ENCODE results near the gene NFIC.
"Not testable (repeated sequence)": the region's sequence is repeated elsewhere in the genome, so short reads cannot be mapped to it uniquely, and the experiment has no call there.

The NFIC gene

DNA sequence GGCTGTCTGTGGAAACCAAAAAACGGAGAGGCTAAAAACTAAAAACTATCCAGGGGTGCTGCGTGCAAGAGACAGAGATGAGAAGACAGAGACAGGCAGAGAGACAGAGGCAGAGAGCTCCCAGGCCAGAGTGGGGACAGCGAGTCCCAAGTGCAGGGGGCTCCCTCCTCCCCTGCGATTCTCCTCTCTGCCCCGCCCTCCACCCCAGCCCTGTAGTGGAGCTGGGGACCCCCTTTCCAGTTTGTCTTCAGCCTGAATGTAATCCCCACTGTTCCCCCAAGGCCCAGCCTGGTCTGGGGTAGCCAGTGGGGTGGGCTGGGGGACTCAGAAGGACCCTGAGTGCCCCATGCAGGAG lies 2.0 kb downstream of the NFIC start:
- no peak for DNase-seq
- Mint-ChIP-seq H3K27me3 (no peaks in the 10 kb centered on the region), H3K36me3 (ENCODE audit: insufficient read depth) (peaks cover 9% of the 10 kb centered on the region), H3K4me1 (ENCODE audit: low read depth in 2 of 2) (peaks cover 23 to 26% of the 10 kb centered on the region in 2 donors), H3K27ac (peak overlapping the region in 1 of 2 donors; percentile 6), H3K4me3 (no peak overlapping the region), H3K9me3 (no peaks in the 10 kb centered on the region)
- no peak for ATAC-seq (replicated peaks)

DNA sequence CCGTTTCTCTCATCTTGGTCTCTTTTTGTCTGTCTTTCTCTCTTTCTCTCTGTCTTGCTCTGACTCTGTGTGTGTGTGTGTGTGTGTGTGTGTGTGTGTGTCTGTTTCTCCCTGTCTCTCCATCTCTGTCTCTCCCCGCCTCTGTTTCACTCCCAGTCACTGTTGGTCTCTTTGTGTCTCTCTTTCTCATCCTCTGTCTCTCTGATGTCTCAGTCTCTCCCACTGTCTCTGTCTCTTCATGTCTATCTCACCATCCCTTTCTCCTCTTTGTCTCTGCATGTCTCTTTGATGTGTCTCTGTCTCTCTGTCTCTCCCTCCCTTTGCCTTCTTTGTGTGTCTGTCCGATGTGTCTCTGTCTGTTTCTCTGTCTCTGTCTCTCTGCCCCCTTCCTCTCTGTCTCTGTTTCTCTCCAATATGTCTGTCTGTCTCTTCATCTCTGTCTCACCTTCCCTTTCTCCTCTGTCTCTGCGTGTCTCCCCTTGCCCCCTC lies 2.5 kb downstream of the NFIC start:
- ATAC-seq (replicated peaks) (no peak), DNase-seq (no peak)
- no peaks in the 10 kb centered on the region for H3K27me3 Mint-ChIP-seq
- H3K4me3 Mint-ChIP-seq = no peak overlapping the region
- no peaks in the 10 kb centered on the region for H3K9me3 Mint-ChIP-seq
- peaks cover 9% of the 10 kb centered on the region for H3K36me3 Mint-ChIP-seq (ENCODE audit: insufficient read depth)
- H3K4me1 Mint-ChIP-seq (ENCODE audit: low read depth in 2 of 2) = peaks cover 23 to 26% of the 10 kb centered on the region in 2 donors
- H3K27ac Mint-ChIP-seq = peak overlapping the region; percentile 0 to 6

DNA sequence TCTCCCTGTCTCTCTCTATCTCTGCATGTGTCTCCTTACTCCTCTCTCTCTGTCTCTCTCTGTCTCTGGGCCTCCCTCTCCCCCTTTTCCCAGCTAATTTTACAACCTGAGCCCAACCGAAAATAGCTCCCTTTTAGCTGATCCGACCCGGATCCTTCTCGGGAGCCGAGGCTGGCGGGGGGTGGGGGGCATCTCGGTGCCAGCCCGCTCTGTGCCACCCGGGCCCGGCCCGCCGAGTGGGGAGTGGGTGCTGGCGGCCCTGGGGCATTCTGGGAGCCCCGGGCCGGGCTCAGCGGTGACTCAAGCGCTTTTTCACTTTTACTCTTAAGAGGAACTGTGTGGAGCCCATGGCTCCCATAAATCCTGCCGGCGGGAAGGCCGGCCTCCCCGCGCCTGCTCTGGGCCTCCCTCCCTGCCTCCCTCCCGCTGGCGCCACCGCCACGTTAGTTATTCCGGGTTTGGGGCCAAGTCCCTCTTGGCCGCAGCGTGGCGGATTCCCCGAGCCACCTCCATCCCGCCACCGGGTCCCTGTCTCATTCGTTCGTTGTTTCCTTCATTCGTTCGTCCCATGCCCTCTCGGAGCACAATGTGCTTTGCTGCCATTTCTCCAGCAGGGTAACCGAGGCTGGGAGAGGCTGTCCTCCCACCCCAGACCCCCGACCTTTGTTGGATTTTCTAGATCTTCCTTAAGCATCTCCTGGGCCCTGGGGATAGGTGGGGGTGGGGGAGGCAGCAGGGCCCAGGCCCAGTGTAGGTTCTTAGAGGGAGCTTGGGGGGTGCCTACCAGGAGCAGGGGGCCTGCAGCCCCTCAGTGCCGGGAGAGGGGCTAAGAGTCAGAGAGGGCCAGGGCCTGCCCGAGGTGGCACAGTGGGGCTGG lies 3.2 kb downstream of the NFIC start:
- Mint-ChIP-seq H3K9me3 (no peaks in the 10 kb centered on the region), H3K27ac (peak overlapping the region; percentile 0 to 6), H3K4me3 (peak overlapping the region in 1 of 2 donors; percentile 14), H3K36me3 (ENCODE audit: insufficient read depth) (peaks cover 9% of the 10 kb centered on the region), H3K27me3 (no peaks in the 10 kb centered on the region), H3K4me1 (ENCODE audit: low read depth in 2 of 2) (peaks cover 26% of the 10 kb centered on the region in 2 donors)
- ATAC-seq (replicated peaks) = no peak
- no peak for DNase-seq

DNA sequence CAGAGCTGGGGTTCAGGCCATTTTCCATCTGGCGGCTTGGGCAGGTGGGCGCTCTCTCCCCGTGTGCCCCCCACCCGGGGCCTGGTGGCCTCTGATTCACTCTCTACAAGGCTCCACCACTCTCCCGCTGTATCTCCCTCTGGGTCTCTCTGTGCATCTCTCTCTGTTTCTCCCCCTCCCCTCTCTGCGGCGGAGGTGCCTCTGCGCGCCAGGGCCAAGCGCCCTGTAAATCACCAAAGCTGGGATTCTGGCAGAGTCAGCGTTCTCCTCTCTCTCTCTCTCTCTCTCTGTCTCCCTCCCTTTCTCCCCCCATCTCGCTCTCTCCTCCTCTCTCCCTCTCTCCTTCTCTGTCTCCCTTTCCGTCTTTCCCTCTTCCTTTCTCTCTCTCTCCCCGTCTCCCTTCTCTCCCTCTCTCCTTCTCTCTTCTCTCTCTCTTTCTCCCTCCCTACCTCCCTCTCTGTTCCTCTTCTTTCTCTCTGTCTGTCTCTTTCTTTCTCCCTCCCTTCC lies 3.9 kb downstream of the NFIC start:
- no peaks in the 10 kb centered on the region for H3K9me3 Mint-ChIP-seq
- H3K36me3 Mint-ChIP-seq (ENCODE audit: insufficient read depth) = peaks cover 9% of the 10 kb centered on the region
- no peaks in the 10 kb centered on the region for H3K27me3 Mint-ChIP-seq
- peaks cover 22% of the 10 kb centered on the region in 2 donors for H3K4me1 Mint-ChIP-seq (ENCODE audit: low read depth in 2 of 2)
- ATAC-seq (replicated peaks) = no peak
- H3K4me3 Mint-ChIP-seq = no peak overlapping the region
- peak overlapping the region in 1 of 2 donors; percentile 4 for H3K27ac Mint-ChIP-seq
- DNase-seq = no peak

DNA sequence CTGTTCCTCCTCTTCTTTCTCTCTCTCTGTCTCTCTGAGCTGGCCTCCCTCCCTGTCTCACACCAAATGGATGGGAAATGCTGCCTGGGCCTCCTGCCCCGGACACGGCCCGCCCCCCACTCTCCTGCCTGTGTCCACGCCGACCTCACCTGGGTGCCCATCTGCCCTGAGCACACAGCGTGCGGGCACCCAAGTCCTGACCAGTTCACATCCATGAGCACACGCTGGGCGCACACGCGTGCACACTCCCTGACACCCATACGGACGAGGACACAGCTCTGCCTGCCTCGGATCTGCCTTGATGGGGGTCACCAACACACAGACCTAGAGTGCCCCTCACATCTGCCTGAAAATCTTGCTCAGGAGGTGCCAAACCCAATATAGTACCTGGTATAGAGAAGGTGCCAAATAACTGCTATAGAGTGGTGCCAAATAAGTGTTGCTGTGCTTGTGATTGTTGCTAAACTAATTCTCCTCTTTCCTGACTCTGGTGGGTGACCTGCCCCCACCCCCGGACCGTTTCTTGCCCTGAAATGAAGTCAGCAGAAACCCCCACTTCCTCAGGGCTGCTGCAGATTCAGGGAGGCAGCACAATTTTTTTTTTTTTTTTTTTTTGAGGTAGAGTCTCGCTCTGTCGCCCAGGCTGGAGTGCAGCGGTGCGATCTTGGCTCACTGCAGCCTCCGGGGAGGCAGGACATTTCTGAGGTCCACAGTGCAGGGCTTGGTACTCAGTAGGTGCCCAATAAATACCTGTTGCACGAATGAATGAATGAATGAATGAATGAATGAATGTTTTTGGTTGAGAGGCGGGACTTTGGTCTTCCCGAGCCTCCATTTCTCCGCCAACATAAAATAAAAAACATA lies 4.6 kb downstream of the NFIC start:
- no peaks in the 10 kb centered on the region for H3K27me3 Mint-ChIP-seq
- H3K27ac Mint-ChIP-seq = peak overlapping the region in 1 of 2 donors; percentile 4
- ATAC-seq (replicated peaks) = no peak
- peaks cover 17% of the 10 kb centered on the region in 2 donors for H3K4me1 Mint-ChIP-seq (ENCODE audit: low read depth in 2 of 2)
- no peak for DNase-seq
- peaks cover 9% of the 10 kb centered on the region for H3K36me3 Mint-ChIP-seq (ENCODE audit: insufficient read depth)
- H3K9me3 Mint-ChIP-seq = no peaks in the 10 kb centered on the region
- no peak overlapping the region for H3K4me3 Mint-ChIP-seq

DNA sequence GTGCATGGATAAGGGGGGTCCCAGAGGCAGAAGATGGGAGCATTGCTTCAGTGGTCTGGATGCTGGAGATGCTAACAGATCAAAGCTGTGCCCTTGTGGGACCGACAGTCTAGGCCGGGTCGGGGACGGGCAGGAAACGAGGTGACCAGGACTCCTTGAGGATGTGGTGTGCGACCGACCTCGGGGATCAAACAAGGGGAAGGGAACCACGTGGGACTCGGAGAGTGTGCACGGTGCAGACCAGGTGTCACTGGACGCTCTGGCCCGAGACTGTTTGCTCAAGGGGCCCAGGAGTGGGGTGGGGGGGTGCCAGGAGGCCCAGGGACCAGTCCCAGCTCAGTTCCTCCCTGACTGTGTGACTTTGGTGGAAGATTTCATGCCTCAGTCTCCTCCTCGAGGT lies 6.0 kb downstream of the NFIC start:
- Mint-ChIP-seq H3K27ac (peak overlapping the region in 1 of 2 donors; percentile 75), H3K27me3 (no peaks in the 10 kb centered on the region), H3K4me1 (ENCODE audit: low read depth in 2 of 2) (peaks cover 17% of the 10 kb centered on the region in 2 donors), H3K4me3 (no peak overlapping the region), H3K36me3 (ENCODE audit: insufficient read depth) (peaks cover 9% of the 10 kb centered on the region), H3K9me3 (no peaks in the 10 kb centered on the region)
- no peak for ATAC-seq (replicated peaks)
- DNase-seq = no peak

DNA sequence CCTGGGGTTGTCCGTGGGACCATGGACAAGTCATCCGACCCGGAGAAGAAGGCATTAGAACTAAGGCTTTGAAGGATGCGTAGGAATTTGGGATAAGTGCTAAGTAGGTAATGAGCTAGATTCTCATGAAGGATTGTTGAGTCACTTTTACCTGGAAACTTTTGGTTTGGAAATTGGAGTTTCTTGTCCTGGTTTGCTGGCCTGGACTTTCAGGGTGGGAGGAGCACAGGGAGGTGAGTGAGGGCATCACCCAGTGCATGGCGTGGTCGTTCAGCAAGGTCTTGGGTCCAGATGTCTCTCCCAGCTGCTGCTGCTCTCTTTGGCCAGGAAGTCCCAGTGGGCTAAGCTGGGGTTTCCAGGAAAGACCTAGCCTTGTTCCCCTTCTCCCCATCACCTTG lies 7.6 kb downstream of the NFIC start:
- Mint-ChIP-seq H3K36me3 (ENCODE audit: insufficient read depth) (peaks cover 7% of the 10 kb centered on the region), H3K9me3 (no peaks in the 10 kb centered on the region), H3K4me3 (no peak overlapping the region), H3K27me3 (no peaks in the 10 kb centered on the region), H3K27ac (no peak overlapping the region), H3K4me1 (ENCODE audit: low read depth in 2 of 2) (peaks cover 12 to 13% of the 10 kb centered on the region in 2 donors)
- ATAC-seq (replicated peaks) = no peak
- no peak for DNase-seq

DNA sequence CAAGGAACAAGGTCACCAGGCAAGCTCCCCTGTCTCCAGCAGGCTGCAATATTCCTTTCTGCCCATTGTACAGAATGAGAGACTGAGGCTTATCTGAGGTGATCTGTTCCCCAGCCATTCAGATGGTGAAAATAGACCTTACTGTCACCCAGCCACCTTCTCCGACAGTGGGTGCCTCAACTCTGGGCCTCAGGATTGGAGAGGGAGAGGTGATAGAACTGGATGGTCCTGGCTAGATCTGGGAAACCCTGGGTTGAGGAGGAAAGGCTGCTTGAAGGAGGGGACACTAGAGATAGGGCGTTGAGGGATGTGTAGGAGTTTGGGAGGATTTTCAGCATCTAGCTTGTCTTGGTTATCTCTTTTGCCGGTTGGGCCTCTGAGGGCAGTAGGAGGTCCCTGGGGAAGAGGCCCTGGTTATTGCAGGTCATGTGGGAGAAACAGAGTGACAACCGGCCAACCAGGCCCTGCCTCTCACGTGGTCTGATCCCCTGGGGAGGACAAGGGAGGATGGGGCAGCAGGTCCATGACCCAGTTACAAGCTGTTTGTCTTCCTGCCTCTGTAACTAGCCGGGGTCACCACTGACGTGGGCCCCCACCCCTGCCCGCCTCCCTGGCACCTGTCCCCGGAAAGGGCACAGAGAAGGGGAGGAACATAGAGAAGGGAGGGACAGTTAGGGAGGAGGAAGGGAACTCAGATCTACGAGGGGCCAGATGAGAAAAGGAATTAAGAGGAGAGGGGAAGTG lies 8.2 kb downstream of the NFIC start:
- H3K4me3 Mint-ChIP-seq = no peak overlapping the region
- H3K36me3 Mint-ChIP-seq (ENCODE audit: insufficient read depth) = peaks cover 7% of the 10 kb centered on the region
- ATAC-seq (replicated peaks) (no peak), DNase-seq (no peak)
- H3K9me3 Mint-ChIP-seq = no peaks in the 10 kb centered on the region
- H3K27me3 Mint-ChIP-seq = no peaks in the 10 kb centered on the region
- H3K27ac Mint-ChIP-seq = no peak overlapping the region
- H3K4me1 Mint-ChIP-seq (ENCODE audit: low read depth in 2 of 2) = peaks cover 9 to 12% of the 10 kb centered on the region in 2 donors

DNA sequence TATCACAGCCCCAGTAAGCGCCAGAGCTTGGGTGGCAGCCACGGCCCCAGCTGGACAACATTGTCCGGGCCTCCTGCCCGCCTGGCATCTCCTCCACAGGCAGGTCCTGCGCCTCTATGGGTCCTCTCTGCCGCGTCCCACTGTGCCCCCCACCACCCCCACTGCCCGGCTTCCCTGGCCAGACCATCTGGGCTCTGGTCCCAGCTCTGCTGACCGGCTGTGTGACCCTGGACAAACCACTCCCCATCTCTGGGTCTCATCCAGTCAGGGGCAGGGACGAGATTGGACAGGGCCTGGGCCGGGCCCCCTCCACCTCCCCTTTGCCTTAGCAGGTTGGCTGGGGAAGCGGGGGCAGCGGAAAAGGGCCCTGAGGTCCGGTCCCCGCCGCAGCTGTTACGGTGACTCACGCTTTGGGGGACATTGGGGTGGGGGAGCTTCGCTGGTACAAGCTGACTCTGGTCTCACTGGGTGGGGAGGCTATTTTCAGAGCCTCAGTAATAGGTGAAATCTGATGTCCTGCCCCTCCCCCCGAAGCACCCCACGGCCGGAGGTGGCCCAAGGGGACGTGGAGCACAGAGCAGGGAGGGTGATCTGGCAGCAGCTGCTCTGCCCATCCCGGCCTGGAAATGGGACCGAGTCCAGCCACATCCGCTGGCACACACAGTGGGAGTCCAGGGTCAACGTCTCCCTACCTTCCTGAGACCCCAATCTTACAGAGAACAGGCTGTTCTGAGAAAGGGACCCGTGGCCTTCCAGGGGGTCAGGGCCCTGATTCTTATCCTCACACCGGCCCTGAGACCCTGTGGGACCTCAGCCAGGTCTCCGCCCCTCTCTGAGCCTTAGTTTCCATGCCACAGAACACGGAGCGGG lies 9.1 kb downstream of the NFIC start:
- H3K4me1 Mint-ChIP-seq (ENCODE audit: low read depth in 2 of 2) = peaks cover 6% of the 10 kb centered on the region in 2 donors
- ATAC-seq (replicated peaks) = no peak

DNA sequence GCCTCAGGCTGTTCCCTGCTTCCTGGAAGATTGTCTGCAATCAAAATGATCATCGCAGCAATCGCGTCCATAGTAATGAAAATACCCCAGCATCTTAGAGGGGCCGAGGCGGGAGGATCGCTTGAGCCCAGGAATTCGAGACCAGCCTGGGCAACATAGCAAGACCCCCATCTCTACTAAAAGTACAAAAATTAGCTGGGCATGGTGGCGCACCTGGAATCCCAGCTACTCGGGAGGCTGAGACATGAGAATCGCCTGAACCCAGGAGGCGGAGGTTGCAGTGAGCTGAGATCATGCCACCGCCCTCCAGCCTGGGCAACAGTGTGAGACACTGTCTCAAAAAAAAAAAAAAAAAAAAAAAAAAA lies 9.7 kb downstream of the NFIC start:
- not testable (repeated sequence) for DNase-seq; H3K36me3 Mint-ChIP-seq (ENCODE audit: insufficient read depth); H3K4me1 Mint-ChIP-seq (ENCODE audit: low read depth in 2 of 2); ATAC-seq (replicated peaks); H3K4me3 Mint-ChIP-seq; H3K27ac Mint-ChIP-seq; H3K9me3 Mint-ChIP-seq; H3K27me3 Mint-ChIP-seq

More for the DNA sequence above, 9.1 kb downstream of the NFIC start:
- no peak for DNase-seq
- H3K36me3 Mint-ChIP-seq (ENCODE audit: insufficient read depth) = peaks cover 3% of the 10 kb centered on the region
- H3K4me3 Mint-ChIP-seq = no peak overlapping the region
- no peak overlapping the region for H3K27ac Mint-ChIP-seq
- no peaks in the 10 kb centered on the region for H3K9me3 Mint-ChIP-seq
- H3K27me3 Mint-ChIP-seq = no peaks in the 10 kb centered on the region

DNA sequence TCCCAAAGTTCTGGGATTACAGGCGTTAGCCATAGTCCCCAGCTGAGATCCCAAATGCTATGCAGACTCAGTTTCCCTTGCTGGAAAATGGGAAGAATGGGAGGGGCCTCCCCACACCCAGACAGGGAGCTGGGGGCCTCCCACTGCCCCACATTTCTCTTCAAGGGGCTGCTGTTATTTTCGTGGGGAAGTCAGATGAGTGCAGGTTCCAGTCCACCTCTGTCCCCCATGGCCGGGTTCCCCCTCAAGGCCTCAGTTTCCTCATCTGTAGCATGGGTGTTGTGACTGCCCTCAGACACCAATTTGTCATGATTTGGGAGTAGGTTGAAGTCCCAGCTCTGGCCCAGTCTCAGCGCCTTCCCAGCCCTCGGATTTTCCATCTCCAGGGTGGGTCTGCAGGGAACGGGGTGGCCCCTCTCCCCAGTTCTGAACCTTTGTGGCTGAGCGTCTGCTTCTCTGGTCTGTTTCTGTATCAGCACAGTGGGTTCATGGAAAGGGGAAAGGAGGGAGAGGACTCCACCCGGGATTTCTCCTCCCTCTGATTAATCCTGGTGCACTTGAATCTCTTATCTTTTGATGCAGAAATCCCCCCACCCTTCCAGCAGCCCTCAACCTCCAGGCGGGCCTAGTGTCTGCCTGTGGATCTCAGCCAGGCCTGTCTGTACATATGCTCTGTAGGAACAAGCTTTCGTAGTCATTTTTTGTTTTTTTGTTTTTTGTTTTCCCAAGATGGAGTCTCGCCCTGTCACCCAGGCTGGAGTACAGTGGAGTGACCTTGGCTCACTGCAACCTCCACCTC lies 12.2 kb downstream of the NFIC start:
- no peak for DNase-seq
- Mint-ChIP-seq H3K4me1 (ENCODE audit: low read depth in 2 of 2) (peaks cover 15% of the 10 kb centered on the region in 2 donors), H3K36me3 (ENCODE audit: insufficient read depth) (no peaks in the 10 kb centered on the region), H3K27ac (peak overlapping the region in 1 of 2 donors; percentile 8), H3K4me3 (no peak overlapping the region), H3K9me3 (no peaks in the 10 kb centered on the region), H3K27me3 (no peaks in the 10 kb centered on the region)
- ATAC-seq (replicated peaks) = no peak

DNA sequence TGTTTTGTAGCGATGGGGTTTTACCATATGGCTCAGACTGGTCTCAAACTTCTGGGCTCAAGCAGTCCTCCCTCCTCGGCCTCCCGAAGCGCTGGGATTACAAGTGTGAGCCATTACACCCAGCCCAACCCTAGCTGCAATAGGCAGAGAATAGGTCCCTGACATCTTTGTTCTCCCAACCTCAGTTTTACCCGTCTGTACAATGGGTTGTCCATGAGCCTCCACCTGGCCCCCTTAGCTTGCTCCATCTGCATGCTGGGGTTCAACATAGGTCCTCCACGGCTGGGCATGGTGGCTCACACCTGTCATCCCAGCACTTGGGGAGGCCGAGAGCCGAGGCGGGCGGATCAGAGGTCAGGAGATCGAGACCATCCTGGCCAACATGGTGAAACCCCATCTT lies 14.4 kb downstream of the NFIC start:
- DNase-seq (no peak), ATAC-seq (replicated peaks) (no peak)
- Mint-ChIP-seq H3K27ac (no peak overlapping the region), H3K9me3 (no peaks in the 10 kb centered on the region), H3K4me3 (no peak overlapping the region), H3K36me3 (ENCODE audit: insufficient read depth) (no peaks in the 10 kb centered on the region), H3K27me3 (no peaks in the 10 kb centered on the region), H3K4me1 (ENCODE audit: low read depth in 2 of 2) (peaks cover 20 to 22% of the 10 kb centered on the region in 2 donors)
